Measurements from ENCODE around the gene POLE4.
A peak's percentile ranks its signal among the peaks of the same experiment; 100 is the strongest.

The POLE4 gene

GRCh38 chr2:74958274-74959105 is at the start of gene POLE4:
Gene POLE4 (plus strand): TSS chr2:74958643. CDS start chr2:74958680, 37 bp downstream.
- peak; percentile 93 for DNase-seq (ENCODE audit: low spot score)

GRCh38 chr2:74908748-74909444 is 49.5 kb upstream of the POLE4 start:
- DNase-seq (ENCODE audit: low spot score) = no peak

GRCh38 chr2:74910245-74910644 is 48.2 kb upstream of the POLE4 start:
- DNase-seq (ENCODE audit: low spot score) = no peak

GRCh38 chr2:74911061-74911460 is 47.4 kb upstream of the POLE4 start:
- DNase-seq (ENCODE audit: low spot score) = no peak

- DNase-seq (ENCODE audit: low spot score) = no peak
Observed at GRCh38 chr2:74915743-74916142, 42.7 kb upstream of the POLE4 start.

- no peak for DNase-seq (ENCODE audit: low spot score)
Observed at GRCh38 chr2:74916394-74916793, 42.0 kb upstream of the POLE4 start.

GRCh38 chr2:74917702-74918619 is 40.5 kb upstream of the POLE4 start:
- no peak for DNase-seq (ENCODE audit: low spot score)

GRCh38 chr2:74919827-74920226 is 38.6 kb upstream of the POLE4 start:
- DNase-seq (ENCODE audit: low spot score) = peak; percentile 67

GRCh38 chr2:74921236-74921736 is 37.2 kb upstream of the POLE4 start:
- no peak for DNase-seq (ENCODE audit: low spot score)

- DNase-seq (ENCODE audit: low spot score) = no peak
Observed at GRCh38 chr2:74922592-74923227, 35.7 kb upstream of the POLE4 start.

GRCh38 chr2:74924463-74925265 is 33.8 kb upstream of the POLE4 start:
- no peak for DNase-seq (ENCODE audit: low spot score)

- no peak for DNase-seq (ENCODE audit: low spot score)
Observed at GRCh38 chr2:74925361-74925786, 33.1 kb upstream of the POLE4 start.

GRCh38 chr2:74927621-74928020 is 30.8 kb upstream of the POLE4 start:
- no peak for DNase-seq (ENCODE audit: low spot score)

GRCh38 chr2:74930811-74931486 is 27.5 kb upstream of the POLE4 start:
- no peak for DNase-seq (ENCODE audit: low spot score)

- no peak for DNase-seq (ENCODE audit: low spot score)
Observed at GRCh38 chr2:74931940-74932339, 26.5 kb upstream of the POLE4 start.

GRCh38 chr2:74935975-74936391 is 22.5 kb upstream of the POLE4 start:
- DNase-seq (ENCODE audit: low spot score) = no peak

- no peak for DNase-seq (ENCODE audit: low spot score)
Observed at GRCh38 chr2:74937221-74937880, 21.1 kb upstream of the POLE4 start.

- DNase-seq (ENCODE audit: low spot score) = no peak
Observed at GRCh38 chr2:74938264-74938663, 20.2 kb upstream of the POLE4 start.
